ENCODE data around the gene ARHGAP40. TPM values are rescaled to one million over a fixed set of nuclear protein-coding genes. Genes with fewer than 3 reads are reported as not detected.

The ARHGAP40 gene
- total and polyA plus RNA-seq, 3 experiments from 2014 or later, result not detected

GRCh38 chr20:38642498-38642897, 40.9 kb downstream of the ARHGAP40 start:
- DNase-seq, result no peak
- H3K4me3 Mint-ChIP-seq, result no peak overlapping the region
- Histone ChIP-seq H3K27me3 (ENCODE audit: insufficient read depth, low read length, poor library complexity, severe bottlenecking) (peaks cover 17% of the 10 kb centered on the region), H3K27ac (ENCODE audit: low read depth, low read length) (no peak overlapping the region), H3K9me3 (ENCODE audit: low read length) (no peaks in the 10 kb centered on the region), H3K4me1 (ENCODE audit: insufficient read depth, low read length) (peaks cover 5% of the 10 kb centered on the region), H3K36me3 (ENCODE audit: insufficient read depth, low read length) (no peaks in the 10 kb centered on the region), H3K4me3 (ENCODE audit: low read length) (no peak overlapping the region)
- CTCF ChIA-PET, result interaction anchor here (0.8 to 1.8 kb wide), 3 partner anchors 251 to 407 kb away, joined by 3 to 6 read pairs (median 6); no protein-coding TSS in a partner anchor
- H3K9me3 Mint-ChIP-seq, result no peaks in the 10 kb centered on the region
- no peaks in the 10 kb centered on the region for H3K36me3 Mint-ChIP-seq
- peaks cover 38 to 56% of the 10 kb centered on the region in 2 donors for H3K27me3 Mint-ChIP-seq
- peak overlapping the region in 1 of 8 donors; percentile 6 for H3K27ac Mint-ChIP-seq
- peaks cover 8 to 13% (median 8%) of the 10 kb centered on the region in 3 donors for H3K4me1 Mint-ChIP-seq
- POLR2A ChIA-PET, result no interaction called here

GRCh38 chr20:38644588-38645260, 43.1 kb downstream of the ARHGAP40 start:
- no peak for DNase-seq
- Mint-ChIP-seq H3K9me3 (no peaks in the 10 kb centered on the region), H3K4me1 (peaks cover 8 to 13% (median 8%) of the 10 kb centered on the region in 3 donors), H3K4me3 (no peak overlapping the region), H3K36me3 (no peaks in the 10 kb centered on the region), H3K27ac (peak overlapping the region in 1 of 8 donors; percentile 43), H3K27me3 (peaks cover 41 to 60% of the 10 kb centered on the region in 2 donors)
- H3K36me3 ChIP-seq (ENCODE audit: insufficient read depth, low read length), result no peaks in the 10 kb centered on the region
- no peak overlapping the region for H3K4me3 ChIP-seq (ENCODE audit: low read length)
- ChIA-PET POLR2A (no interaction called here), CTCF (interaction anchor here (1.0 to 2.0 kb wide), 5 partner anchors 14 to 405 kb away, joined by 3 to 11 read pairs (median 5); no protein-coding TSS in a partner anchor)
- H3K27ac ChIP-seq (ENCODE audit: low read depth, low read length), result no peak overlapping the region
- peaks cover 19% of the 10 kb centered on the region for H3K27me3 ChIP-seq (ENCODE audit: insufficient read depth, low read length, poor library complexity, severe bottlenecking)
- H3K9me3 ChIP-seq (ENCODE audit: low read length), result no peaks in the 10 kb centered on the region
- H3K4me1 ChIP-seq (ENCODE audit: insufficient read depth, low read length), result peaks cover 5% of the 10 kb centered on the region

GRCh38 chr20:38645351-38645750, 43.7 kb downstream of the ARHGAP40 start:
- no peak overlapping the region for H3K4me3 Mint-ChIP-seq
- CTCF ChIA-PET, result interaction anchor here (0.6 to 2.0 kb wide), 8 partner anchors 28 to 435 kb away, joined by 3 to 11 read pairs (median 4); partner anchors contain the start of gene DHX35
- H3K9me3 Mint-ChIP-seq, result no peaks in the 10 kb centered on the region
- peaks cover 38 to 58% of the 10 kb centered on the region in 2 donors for H3K27me3 Mint-ChIP-seq
- H3K9me3 ChIP-seq (ENCODE audit: low read length), result no peaks in the 10 kb centered on the region
- H3K27ac Mint-ChIP-seq, result no peak overlapping the region
- no peak overlapping the region for H3K27ac ChIP-seq (ENCODE audit: low read depth, low read length)
- POLR2A ChIA-PET, result no interaction called here
- peaks cover 25% of the 10 kb centered on the region for H3K27me3 ChIP-seq (ENCODE audit: insufficient read depth, low read length, poor library complexity, severe bottlenecking)
- no peak overlapping the region for H3K4me3 ChIP-seq (ENCODE audit: low read length)
- no peaks in the 10 kb centered on the region for H3K36me3 Mint-ChIP-seq
- DNase-seq, result no peak
- peaks cover 8 to 13% (median 8%) of the 10 kb centered on the region in 3 donors for H3K4me1 Mint-ChIP-seq
- no peaks in the 10 kb centered on the region for H3K36me3 ChIP-seq (ENCODE audit: insufficient read depth, low read length)
- H3K4me1 ChIP-seq (ENCODE audit: insufficient read depth, low read length), result peaks cover 5% of the 10 kb centered on the region

GRCh38 chr20:38645980-38646858, 44.6 kb downstream of the ARHGAP40 start:
- ChIA-PET CTCF (interaction anchor here (0.9 to 2.0 kb wide), 8 partner anchors 27 to 403 kb away, joined by 3 to 11 read pairs (median 4); partner anchors contain the start of gene DHX35), POLR2A (no interaction called here)
- H3K27ac ChIP-seq (ENCODE audit: low read depth, low read length), result no peak overlapping the region
- Mint-ChIP-seq H3K4me1 (peaks cover 8 to 13% (median 8%) of the 10 kb centered on the region in 3 donors), H3K36me3 (no peaks in the 10 kb centered on the region), H3K9me3 (no peaks in the 10 kb centered on the region), H3K27me3 (peaks cover 35 to 53% of the 10 kb centered on the region in 2 donors), H3K27ac (peak overlapping the region in 6 of 8 donors; percentile 11 to 85 (median 50)), H3K4me3 (peak overlapping the region; percentile 34 to 90 (median 78))
- peak; percentile 85 to 91 (median 87) for DNase-seq
- peaks cover 5% of the 10 kb centered on the region for H3K4me1 ChIP-seq (ENCODE audit: insufficient read depth, low read length)
- no peaks in the 10 kb centered on the region for H3K9me3 ChIP-seq (ENCODE audit: low read length)
- no peaks in the 10 kb centered on the region for H3K36me3 ChIP-seq (ENCODE audit: insufficient read depth, low read length)
- H3K27me3 ChIP-seq (ENCODE audit: insufficient read depth, low read length, poor library complexity, severe bottlenecking), result peaks cover 25% of the 10 kb centered on the region
- H3K4me3 ChIP-seq (ENCODE audit: low read length), result peak overlapping the region; percentile 40

GRCh38 chr20:38649275-38649891, 47.8 kb downstream of the ARHGAP40 start:
- CTCF ChIA-PET, result interaction anchor here (0.8 to 2.1 kb wide), 6 partner anchors 10 to 401 kb away, joined by 4 to 6 read pairs (median 4); partner anchors contain the start of gene DHX35
- no peaks in the 10 kb centered on the region for H3K36me3 ChIP-seq (ENCODE audit: insufficient read depth, low read length)
- no peak overlapping the region for H3K4me3 ChIP-seq (ENCODE audit: low read length)
- Mint-ChIP-seq H3K36me3 (peaks cover 0 to 4% (median 0%) of the 10 kb centered on the region in 3 donors), H3K4me1 (peaks cover 8 to 13% (median 8%) of the 10 kb centered on the region in 3 donors), H3K9me3 (no peaks in the 10 kb centered on the region), H3K4me3 (no peak overlapping the region), H3K27ac (no peak overlapping the region), H3K27me3 (peaks cover 31 to 42% of the 10 kb centered on the region in 2 donors)
- H3K27ac ChIP-seq (ENCODE audit: low read depth, low read length), result no peak overlapping the region
- H3K27me3 ChIP-seq (ENCODE audit: insufficient read depth, low read length, poor library complexity, severe bottlenecking), result peaks cover 28% of the 10 kb centered on the region
- peaks cover 5% of the 10 kb centered on the region for H3K4me1 ChIP-seq (ENCODE audit: insufficient read depth, low read length)
- POLR2A ChIA-PET, result no interaction called here
- DNase-seq, result no peak
- H3K9me3 ChIP-seq (ENCODE audit: low read length), result no peaks in the 10 kb centered on the region

- peaks cover 0 to 4% (median 0%) of the 10 kb centered on the region in 3 donors for H3K36me3 Mint-ChIP-seq
- peaks cover 31 to 41% of the 10 kb centered on the region in 2 donors for H3K27me3 Mint-ChIP-seq
- Histone ChIP-seq H3K36me3 (ENCODE audit: insufficient read depth, low read length) (no peaks in the 10 kb centered on the region), H3K27ac (ENCODE audit: low read depth, low read length) (no peak overlapping the region), H3K4me3 (ENCODE audit: low read length) (no peak overlapping the region), H3K4me1 (ENCODE audit: insufficient read depth, low read length) (peaks cover 5% of the 10 kb centered on the region), H3K27me3 (ENCODE audit: insufficient read depth, low read length, poor library complexity, severe bottlenecking) (peaks cover 23% of the 10 kb centered on the region), H3K9me3 (ENCODE audit: low read length) (no peaks in the 10 kb centered on the region)
- ChIA-PET POLR2A (no interaction called here), CTCF (interaction anchor here (1.1 to 1.2 kb wide), 3 partner anchors 16 to 400 kb away, joined by 4 to 6 read pairs (median 5); partner anchors contain the start of gene DHX35)
- peaks cover 8 to 13% (median 8%) of the 10 kb centered on the region in 3 donors for H3K4me1 Mint-ChIP-seq
- no peak overlapping the region for H3K27ac Mint-ChIP-seq
- no peak for DNase-seq
- H3K4me3 Mint-ChIP-seq, result no peak overlapping the region
- H3K9me3 Mint-ChIP-seq, result no peaks in the 10 kb centered on the region
Measured at GRCh38 chr20:38650010-38650409, 48.4 kb downstream of the ARHGAP40 start.

GRCh38 chr20:38651154-38651553, 49.5 kb downstream of the ARHGAP40 start:
- peaks cover 8% of the 10 kb centered on the region in 3 donors for H3K4me1 Mint-ChIP-seq
- peaks cover 29 to 43% of the 10 kb centered on the region in 2 donors for H3K27me3 Mint-ChIP-seq
- peaks cover 0 to 4% (median 0%) of the 10 kb centered on the region in 3 donors for H3K36me3 Mint-ChIP-seq
- CTCF ChIA-PET, result interaction anchor here (1.0 kb wide), 1 partner anchor 78 kb away, joined by 3 read pairs; no protein-coding TSS in a partner anchor
- H3K27ac Mint-ChIP-seq, result no peak overlapping the region
- POLR2A ChIA-PET, result no interaction called here
- Histone ChIP-seq H3K27me3 (ENCODE audit: insufficient read depth, low read length, poor library complexity, severe bottlenecking) (peaks cover 14% of the 10 kb centered on the region), H3K36me3 (ENCODE audit: insufficient read depth, low read length) (no peaks in the 10 kb centered on the region), H3K4me1 (ENCODE audit: insufficient read depth, low read length) (peaks cover 5% of the 10 kb centered on the region), H3K9me3 (ENCODE audit: low read length) (no peaks in the 10 kb centered on the region), H3K27ac (ENCODE audit: low read depth, low read length) (no peak overlapping the region), H3K4me3 (ENCODE audit: low read length) (no peak overlapping the region)
- no peak overlapping the region for H3K4me3 Mint-ChIP-seq
- H3K9me3 Mint-ChIP-seq, result no peaks in the 10 kb centered on the region
- no peak for DNase-seq

Measured in CD8-positive, alpha-beta memory T cell (primary cell).